ENCODE measurements around the gene ARTN.

ARTN gene, protein sequence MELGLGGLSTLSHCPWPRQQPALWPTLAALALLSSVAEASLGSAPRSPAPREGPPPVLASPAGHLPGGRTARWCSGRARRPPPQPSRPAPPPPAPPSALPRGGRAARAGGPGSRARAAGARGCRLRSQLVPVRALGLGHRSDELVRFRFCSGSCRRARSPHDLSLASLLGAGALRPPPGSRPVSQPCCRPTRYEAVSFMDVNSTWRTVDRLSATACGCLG

DNA sequence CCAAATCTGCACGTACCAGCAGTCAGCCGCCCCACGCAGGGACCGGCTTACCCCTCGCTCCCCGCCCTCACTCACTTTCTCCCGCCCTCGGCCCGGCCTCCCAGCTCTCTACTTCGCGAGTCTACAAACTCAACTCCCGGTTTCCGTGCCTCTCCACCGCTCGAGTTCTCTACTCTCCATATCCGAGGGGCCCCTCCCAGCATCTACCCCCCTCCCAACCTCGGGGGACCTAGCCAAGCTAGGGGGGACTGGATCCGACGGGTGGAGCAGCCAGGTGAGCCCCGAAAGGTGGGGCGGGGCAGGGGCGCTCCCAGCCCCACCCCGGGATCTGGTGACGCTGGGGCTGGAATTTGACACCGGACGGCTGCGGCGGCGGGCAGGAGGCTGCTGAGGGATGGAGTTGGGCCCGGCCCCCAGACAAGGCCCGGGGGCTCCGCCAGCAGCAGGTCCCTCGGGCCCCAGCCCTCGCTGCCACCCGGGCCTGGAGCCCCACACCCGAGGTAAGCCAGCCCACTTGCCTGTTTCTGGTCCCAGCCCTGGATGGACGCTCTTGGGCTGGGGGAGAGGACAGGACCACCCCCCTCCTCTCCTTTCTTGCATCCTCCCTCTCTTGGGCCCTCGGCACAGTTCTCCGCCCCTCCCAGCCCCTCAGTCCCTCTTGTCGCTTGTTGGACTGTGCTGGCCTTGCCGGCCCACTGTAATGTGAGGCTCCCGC is at the start of gene ARTN:
TSS of gene ARTN (plus strand) at position 416 of the 715 bp plus-strand sequence. CDS start 1,856 bp downstream, outside the sequence.
- no peak for DNase-seq

DNA sequence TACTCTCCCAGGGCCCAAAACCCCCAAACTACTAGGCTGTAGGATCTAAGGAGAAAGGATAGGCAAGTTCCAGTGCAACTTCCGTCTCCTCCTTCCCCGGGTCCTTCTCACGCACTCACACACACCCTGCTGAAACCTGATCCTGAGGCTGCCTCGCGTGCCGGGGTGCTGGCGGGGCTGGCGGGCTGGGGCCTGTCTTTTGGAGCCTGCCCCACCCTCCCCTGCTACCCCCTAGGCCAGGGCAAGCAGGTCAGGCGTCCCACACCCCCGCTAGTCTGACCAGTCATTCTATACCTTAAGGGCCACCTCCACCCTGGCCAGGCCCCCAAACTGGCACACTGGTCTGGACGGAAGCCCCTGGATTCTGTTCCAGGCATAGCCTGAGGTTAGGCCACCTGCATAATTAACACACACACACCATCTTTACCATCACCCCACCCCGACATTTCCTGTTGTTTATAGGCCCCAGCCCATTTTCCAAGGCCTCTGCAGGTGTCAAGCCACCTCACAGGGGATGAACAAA is 48.3 kb upstream of the ARTN start:
- no peak for DNase-seq

DNA sequence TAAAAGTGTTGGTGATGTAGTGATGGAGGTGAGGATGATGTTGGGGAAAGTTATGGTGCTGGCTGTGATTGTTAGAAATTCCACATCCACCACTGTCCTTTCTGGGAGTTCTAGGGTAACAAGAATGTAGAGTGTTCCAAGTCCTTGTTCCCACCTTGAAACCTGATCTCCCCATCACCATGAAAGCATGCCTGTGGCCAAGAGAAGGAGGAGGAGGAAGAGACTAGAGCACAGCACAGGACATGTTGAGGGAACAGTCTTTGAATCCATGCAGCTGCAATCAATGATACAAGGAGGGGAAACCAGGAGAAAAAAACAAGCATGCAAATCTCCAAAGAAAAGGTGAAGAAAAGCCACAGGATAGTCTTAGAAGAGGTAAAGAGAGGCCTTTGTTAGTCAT is 45.9 kb upstream of the ARTN start:
- no peak for DNase-seq

DNA sequence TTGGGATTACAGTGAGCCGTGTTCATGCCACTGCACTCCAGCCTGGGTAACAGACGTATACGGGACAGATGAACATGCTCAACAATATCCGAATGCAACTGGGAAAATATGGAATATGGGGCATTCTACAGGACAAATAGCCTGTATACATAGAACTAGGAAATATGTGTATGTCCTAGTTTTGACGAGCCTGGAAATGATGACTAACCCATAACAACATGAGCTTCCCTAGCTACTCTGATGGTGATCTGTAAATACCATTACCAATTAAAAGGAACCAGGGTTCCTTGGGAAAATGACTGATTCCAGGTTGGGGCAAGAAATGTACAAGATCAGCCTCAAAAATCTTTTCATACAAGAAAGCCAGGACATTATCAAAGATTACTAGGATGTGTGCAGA is 42.8 kb upstream of the ARTN start:
- no peak for DNase-seq

DNA sequence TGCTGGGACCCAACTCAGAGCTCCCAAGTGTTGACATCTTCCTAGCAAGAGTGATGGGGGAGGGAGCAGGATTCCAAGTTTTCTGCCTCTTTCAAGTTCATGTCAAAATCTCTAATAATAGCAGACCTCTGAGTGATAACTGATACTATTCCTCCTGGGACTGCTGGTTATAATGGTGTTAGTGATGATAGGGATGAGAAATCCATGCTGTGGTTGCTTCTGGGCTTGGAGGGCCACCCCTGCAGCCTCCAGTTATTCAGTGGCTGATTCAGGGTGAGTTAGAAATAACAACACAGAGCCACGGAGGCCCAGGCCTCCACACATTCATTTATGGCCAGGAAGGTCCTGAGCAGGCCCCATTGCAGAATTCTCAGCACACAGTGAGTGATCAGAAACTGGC is 40.6 kb upstream of the ARTN start:
- no peak for DNase-seq

DNA sequence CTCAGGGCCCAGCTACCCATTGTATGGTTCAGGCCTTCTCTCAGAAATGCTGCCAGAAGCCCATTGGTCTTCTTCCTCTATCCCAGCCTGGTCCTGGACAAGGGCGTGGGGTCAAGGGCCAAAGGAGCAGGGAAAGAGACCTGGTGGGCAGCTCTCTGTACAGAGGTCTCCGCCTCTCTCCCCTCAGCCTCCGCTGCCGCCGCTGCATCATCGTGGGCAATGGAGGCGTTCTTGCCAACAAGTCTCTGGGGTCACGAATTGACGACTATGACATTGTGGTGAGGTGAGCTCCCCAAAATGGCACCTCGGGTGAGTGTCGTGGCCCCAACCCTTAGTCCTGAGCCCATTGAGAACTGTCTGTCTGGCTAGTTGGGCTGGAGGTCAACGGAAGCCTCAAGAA is 34.6 kb upstream of the ARTN start:
- DNase-seq = no peak

DNA sequence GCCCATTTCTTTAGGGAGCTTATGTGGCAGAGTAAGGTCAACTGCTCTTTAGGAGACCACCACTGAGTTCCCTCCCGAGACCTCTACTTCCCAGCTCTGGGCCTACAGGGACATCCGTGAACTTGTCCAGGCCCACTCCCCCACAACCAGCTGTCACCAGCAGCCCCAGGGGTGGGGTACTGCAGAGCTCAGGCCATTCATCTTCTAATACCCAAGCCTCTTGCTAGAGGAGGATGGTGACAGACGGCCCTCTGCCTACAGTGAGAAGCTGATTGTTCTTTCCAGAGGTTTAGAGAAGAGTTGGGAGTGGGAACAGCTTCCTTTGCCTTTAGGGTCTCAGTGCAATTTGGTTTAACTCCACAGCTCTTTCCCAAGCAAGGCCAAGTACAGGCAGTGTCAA is 33.2 kb upstream of the ARTN start:
- DNase-seq = no peak

DNA sequence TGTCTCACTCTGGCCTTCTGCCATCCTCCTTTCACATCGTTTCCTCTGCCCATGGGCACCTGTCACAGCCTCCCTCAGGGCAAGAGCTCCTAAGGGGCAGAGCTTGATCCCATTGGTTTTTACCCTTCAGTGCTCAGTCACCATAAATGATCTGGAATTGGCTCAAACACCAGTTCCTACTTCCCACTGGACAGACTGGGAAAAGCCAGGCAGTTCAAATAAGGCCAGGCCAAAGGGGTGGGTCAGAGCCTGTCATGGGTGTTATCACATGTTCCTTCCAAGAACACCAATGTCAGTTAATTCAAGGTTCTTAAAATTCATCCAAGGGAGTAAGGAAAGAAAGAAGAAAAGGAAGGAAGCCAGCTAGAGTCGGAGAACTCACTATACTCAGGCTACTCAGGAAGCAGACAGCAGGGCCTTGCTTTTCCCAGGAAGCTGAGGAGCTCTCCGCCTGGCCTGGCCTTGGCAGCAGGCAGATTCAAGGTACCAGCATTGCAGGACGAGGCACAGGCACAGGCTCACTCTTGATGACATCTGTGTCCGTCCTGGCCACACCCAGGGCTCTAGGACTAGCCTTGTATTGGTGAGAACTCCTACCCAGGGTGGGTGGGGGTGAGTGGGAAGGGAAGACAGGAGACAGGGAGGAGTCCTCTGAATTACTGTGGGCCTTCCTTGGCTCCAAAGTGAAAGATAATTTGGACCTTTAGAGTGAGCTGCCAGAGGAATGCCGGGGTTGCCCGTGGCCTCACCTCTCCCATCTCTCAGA is 32.2 kb upstream of the ARTN start:
- no peak for DNase-seq

DNA sequence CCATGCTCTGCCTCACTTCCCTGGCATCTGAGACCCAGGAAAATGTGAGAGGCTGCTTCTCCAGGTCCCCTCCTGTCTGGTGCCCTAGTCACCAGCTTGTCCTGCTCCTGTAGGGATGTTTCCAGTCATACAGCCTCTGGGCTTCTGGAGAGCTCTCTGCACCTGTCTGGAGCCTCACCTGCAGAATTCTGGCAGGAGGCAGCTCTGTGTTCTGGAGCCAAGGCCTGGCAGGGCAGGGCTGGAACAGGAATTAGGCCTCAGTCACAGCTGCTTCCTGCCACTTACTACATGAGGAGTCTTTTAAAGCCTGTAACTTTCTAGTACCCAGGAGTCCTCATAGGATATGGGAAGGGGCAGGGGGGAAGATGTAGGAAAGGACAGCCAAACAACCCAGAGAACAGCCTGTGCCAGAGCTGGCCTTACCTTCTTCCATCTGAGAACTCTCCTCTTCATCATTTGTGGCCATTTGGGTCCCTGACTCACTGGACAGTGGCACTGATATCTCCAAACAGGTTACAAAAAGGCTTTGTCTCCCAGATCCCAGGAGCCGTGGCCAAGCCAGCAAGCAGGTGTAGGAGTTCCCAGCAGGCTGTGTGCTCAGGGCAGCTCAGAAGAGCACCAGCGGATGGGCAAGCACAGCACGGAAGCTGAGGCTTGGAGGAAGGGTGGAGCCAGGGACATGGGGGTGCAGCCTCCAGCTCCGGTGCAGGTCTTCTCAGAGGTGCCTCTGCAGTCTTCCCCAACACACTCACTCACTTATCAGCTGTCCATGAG is 31.4 kb upstream of the ARTN start:
- no peak for DNase-seq

DNA sequence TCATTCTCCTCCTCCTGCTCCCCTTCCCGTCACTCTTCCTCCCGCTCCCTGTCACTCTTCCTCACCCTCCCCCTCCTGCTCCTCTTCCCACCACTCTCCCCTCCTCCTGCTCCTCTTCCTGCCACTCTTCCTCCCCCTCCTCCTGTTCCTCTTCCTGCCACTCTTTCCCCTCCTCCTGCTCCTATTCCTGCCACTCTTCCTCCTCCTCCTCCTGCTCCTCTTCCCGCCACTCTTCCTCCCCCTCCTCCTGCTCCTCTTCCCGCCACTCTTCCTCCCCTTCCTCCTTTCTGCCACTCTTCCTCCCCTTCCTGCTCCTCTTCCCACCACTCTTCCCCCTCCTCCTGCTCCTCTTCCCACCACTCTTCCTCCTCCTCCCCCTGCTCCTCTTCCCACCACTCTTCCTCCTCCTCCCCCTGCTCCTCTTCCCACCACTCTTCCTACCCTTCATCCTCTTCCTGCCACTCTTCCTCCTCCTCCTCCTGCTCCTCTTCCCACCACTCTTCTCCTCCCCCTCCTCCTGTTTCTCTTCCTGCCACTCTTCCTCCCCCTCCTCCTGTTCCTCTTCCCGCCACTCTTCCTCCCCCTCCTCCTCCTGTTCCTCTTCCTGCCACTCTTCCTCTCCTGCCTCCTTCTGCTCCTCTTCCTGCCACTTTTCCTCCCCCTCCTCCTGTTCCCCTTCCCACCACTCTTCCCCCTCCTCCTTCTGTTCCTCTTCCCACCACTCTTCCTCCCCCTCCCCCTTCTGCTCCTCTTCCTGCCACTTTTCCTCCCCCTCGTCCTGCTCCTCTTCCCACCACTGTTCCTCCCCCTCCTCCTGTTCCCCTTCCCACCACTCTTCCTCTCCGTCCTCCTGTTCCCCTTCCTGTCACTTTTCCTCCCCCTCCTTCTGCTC is 28.7 kb upstream of the ARTN start:
- DNase-seq = no peak

DNA sequence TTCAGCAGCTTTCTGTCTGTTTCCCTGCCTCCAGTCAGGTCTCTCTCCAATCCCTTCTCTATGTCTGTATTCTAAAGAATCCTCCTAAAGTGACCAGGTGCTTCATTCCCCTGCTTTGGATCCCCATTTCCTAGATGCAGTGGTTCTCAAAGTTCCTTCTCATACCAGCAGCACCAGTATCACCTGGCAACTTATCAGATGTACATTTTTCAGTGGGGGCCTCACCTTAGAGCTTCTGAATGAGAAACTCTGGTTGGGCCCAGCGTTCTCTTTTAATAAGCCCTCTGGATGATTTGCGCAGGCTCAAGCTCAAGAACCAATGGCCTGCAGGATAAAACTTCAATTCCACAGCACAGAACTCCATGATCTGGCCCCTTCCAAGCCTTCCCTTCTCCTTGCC is 25.4 kb upstream of the ARTN start:
- DNase-seq = no peak

DNA sequence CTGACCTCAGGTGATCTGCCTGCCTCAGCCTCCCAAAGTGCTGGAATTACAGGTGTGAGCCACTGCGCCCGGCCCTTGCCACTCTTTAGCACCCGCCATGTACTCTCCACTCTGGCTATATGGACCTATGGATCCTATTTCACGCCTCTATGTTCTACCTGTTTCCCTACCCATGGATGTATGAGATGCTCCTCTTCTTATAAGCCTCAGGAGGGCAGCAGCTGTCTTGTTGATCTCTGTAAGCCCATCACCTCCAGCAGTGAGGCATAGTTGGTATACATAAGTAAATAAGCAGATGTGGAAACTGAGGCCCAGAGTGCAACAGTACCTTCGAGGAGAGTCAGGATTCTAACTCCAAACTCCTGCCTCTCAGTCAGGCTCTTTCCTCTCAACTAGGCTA is 24.7 kb upstream of the ARTN start:
- DNase-seq = no peak

DNA sequence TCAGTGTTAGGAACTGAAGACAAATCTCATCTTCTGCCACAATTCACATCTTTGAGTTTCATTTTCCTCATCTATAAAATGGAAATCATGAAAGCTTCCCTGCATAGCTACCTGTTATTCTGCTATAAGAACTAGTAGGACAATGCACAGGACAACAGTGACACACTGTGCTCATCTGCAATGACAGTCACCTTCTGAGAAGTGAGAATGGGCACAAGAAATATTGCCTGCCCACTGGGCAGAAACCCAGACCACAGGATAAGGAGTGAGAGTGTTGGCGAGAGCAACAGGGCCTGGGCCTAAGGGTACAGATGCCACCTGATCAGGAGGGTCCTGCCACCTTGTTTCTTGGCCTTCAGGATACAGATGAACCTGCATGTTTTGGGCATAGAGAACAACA is 23.3 kb upstream of the ARTN start:
- no peak for DNase-seq

DNA sequence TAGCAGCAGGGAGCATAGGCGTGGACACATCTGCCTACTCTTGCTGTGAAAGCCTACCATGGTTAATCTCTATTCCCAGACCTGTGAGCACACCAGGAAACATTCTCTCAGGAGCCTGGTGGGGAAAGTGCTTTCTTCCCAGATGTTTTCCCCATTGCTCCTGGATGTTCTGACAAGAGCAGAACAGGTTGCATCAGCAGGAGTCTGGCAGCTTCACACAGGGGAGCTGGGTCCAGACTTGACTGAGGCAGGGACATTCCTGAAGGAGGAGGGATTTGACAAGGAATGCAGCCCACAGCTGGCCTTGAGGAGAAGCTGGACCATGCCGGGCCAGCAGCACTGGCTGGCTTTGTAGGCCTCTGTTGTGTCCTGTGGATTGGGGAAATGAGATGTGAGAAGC is 21.0 kb upstream of the ARTN start:
- DNase-seq = no peak

DNA sequence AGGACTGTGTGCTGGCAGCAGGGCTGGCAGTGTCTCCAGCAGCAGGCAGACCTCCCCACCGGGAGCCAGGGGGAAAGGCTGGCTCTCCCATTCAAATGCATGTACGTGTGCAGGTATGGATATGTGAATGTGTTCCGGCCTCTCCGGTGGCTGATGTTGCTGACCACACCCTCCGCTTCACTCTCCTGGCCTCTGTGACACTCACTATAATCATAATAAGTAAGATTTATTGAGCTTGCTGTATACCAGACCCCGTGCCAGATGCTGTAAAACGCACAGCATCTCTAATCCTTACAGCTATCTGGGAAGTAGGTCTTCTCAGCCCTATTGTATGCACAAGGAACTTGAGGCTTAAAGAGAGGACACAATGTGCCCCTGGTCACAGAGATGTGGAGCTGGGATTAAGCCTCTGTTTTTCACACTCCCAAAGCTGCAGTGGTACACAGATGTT is 20.5 kb upstream of the ARTN start:
- DNase-seq = no peak

DNA sequence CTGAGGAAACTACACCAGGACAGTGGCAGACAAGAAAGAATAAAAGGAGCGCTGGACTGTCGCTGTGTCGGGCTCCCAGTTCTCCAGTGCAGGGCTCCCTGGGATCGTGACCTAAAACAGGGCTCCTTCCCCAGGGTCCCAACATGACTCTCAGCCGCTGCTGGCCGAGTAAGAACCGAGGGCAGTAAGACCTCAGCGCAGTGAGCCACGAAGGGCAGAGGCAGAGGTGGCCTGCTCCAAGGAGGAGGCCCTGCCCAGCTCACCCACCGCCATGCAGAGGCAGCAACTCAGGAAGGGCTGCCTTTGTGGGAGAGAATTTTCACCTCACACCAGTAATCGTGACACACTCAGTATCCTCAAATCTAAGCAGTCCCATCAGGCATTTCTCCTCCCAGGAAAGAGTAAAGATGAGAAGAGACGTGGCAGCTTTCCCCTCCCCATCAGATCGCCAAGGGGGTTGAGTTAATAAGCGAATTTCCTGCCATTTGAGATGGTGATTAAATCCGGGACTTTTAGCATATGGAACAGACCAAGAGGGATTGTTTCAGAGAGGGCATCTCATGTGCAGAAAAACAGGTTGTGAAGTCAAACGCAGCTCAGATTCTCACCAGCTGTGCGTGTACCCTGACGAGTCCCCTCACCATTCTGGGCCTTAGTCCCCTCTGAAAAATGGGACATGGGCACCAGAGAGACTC is 19.8 kb upstream of the ARTN start:
- no peak for DNase-seq

DNA sequence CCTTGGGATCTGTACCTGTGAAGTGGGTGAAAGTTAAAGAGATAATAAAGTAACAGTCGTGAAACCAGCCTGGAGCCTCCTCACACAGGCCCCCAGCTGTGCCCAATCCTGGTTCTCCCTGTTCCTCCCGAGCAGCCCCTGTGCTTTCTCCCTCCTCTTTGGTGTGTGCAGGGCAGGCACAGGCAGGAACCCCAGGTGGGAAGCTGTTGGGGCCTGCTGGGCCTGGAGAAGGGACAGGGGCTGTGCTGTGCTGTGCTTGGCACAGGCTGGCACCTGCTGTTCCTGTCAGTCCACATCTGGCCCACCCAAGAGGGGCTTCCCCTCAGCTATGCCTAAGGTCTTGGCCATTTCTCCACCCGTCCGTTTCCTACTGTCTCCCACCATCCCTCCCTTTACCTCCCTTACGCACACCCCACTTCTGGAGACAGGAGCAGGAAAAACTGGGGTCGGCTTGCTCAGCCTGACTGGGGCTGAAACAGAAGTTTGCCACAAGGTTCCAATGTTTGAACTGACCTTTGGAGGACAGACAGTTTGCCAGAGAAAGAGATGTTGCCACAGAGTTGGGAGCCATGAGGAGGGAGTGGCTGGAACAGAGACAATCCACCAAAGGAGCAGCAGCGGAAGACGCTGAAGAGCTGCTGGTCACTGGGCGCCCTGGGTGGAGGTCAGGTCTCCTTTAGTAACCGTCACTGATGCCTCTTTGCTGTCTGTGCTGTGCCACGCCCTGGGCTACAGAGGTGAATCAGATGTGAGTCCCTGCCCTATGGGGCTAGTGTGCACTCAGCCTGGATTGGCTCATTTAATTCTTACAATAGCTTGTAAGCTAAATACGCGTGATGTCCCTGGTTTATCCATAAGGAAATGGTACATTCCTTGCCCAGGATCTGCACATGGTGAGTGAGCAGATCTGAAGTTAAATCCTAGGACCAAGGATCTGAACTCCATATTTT is 18.8 kb upstream of the ARTN start:
- no peak for DNase-seq

DNA sequence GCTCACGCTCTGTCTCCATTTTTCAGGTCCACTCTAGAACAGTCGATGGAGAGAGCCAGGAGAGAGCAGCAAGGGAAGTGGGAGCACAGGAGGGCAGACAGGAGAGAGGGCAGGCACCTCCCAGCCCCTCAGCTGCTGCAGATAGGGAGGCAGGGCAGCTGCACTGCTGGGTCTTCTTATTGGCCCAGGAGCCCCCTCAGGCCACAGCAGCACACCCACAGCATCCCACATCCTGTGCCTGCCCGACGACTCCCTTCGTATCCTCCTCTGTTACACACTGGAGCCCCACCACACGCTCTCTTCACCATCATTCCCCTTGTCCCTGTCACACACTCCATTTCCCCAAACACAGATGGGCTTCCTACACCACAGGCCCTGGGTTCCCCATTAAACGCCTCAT is 13.7 kb upstream of the ARTN start:
- DNase-seq = no peak

DNA sequence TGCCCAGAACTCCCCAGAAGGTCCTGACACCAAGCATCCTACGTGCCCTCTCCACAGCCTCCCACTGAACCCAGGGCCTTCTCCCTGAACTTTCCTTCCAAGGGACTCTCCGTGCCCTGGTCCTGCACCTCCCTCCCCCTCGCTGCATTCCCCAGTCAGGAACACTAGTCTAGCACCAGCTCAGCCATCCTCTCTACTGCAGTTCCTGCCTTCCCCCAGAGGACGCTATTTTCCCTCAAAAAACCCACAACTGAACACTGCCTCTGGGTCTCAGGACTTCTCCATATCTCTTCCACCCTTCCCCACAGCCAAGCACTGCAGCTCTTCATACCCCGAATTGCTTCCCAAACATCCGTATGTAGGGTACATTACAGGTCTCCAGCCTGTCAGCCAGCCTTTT is 12.6 kb upstream of the ARTN start:
- no peak for DNase-seq

DNA sequence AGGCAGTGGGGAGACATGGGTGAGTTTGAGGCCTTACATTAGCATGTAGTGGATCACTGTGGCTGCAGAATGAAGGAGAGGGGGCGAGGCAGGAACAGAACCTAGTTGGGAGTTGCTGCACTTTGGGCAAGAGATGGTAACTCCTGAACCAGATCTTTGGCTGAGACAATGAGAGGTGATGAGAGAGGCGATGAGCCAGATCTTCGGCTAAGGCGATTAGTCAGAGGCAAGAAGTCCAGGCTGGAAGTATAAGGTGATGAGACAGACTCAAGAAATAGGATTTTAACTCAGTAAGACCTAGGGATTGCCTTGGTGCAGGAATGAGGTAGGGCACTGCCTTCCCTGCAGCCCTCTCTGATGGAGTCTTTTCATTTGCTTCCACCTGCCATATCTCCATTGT is 9.1 kb upstream of the ARTN start:
- no peak for DNase-seq

All from stimulated activated CD4-positive, alpha-beta T cell treated with anti-CD3 and anti-CD28 coated beads, Interleukin-4, amount 100 ng/mL, for 1 hour (primary cell).